Neutrophil (primary cell): ENCODE measurements around the gene GATA2.

Source experiments
- H3K27ac ChIP-seq: fragments of 200-600 bp; sonication (generic); 2 replicates; pipeline ENCODE4 v1.5.1; 2016; ENCODE audit warnings: mild to moderate bottlenecking, moderate library complexity
- H3K27me3 ChIP-seq: fragments of 200-600 bp; sonication (generic); 2 replicates; pipeline ENCODE4 v1.6.0; 2016; ENCODE audit warnings: mild to moderate bottlenecking
- H3K36me3 ChIP-seq: fragments of 200-600 bp; sonication (generic); 2 replicates; pipeline ENCODE4 v1.5.1; 2017
- H3K4me1 ChIP-seq, 2 experiments: fragments of 200-600 bp in 1 of 2; sonication (generic) in 1 of 2; 1 replicate in 1 of 2; 2 replicates in 1 of 2; pipeline versions ENCODE4 v1.5.1 to v1.6.1; 2013 to 2016; ENCODE audit warnings: low read depth in 1 of 2, low read length in 1 of 2, mild to moderate bottlenecking in 1 of 2, moderate library complexity in 1 of 2; ENCODE audit not compliant: control insufficient read depth in 1 of 2, insufficient read depth in 1 of 2
- H3K4me3 ChIP-seq, 2 experiments: fragments of 200-600 bp in 1 of 2; sonication (generic) in 1 of 2; 1 replicate in 1 of 2; 2 replicates in 1 of 2; pipeline ENCODE4 v1.5.1; 2013 to 2016; ENCODE audit warnings: low read depth in 1 of 2, low read length in 1 of 2, mild to moderate bottlenecking in 1 of 2, moderate library complexity in 1 of 2
- H3K9me3 ChIP-seq: fragments of 200-600 bp; sonication (generic); 2 replicates; pipeline ENCODE4 v1.5.1; 2016
- CTCF ChIP-seq: fragments of 200-600 bp; sonication (generic); IDR thresholded peaks from 2 replicates; pipeline ENCODE4 v1.5.1; 2016; ENCODE audit warnings: antibody characterized with exemption

Gene GATA2

GRCh38 chr3:128446821-128447220 is 46.2 kb downstream of the GATA2 start:
- no peaks in the 10 kb centered on the region for H3K4me1 ChIP-seq
- no peaks in the 10 kb centered on the region for H3K36me3 ChIP-seq
- peaks cover 66% of the 10 kb centered on the region for H3K27me3 ChIP-seq
- H3K9me3 ChIP-seq, result no peaks in the 10 kb centered on the region
- H3K4me3 ChIP-seq, result no peak overlapping the region
- no peak for TF ChIP-seq CTCF
- H3K27ac ChIP-seq, result no peak overlapping the region

GRCh38 chr3:128445357-128445756 is 47.6 kb downstream of the GATA2 start:
- no peak for TF ChIP-seq CTCF
- Histone ChIP-seq H3K4me3 (no peak overlapping the region), H3K4me1 (no peaks in the 10 kb centered on the region), H3K27me3 (peaks cover 51% of the 10 kb centered on the region), H3K36me3 (no peaks in the 10 kb centered on the region), H3K9me3 (no peaks in the 10 kb centered on the region), H3K27ac (no peak overlapping the region)

- Histone ChIP-seq H3K27me3 (peaks cover 43% of the 10 kb centered on the region), H3K4me1 (no peaks in the 10 kb centered on the region), H3K36me3 (no peaks in the 10 kb centered on the region), H3K27ac (no peak overlapping the region), H3K4me3 (no peak overlapping the region), H3K9me3 (no peaks in the 10 kb centered on the region)
- no peak for TF ChIP-seq CTCF
Measured at GRCh38 chr3:128443771-128444170, 49.2 kb downstream of the GATA2 start.

GRCh38 chr3:128442949-128443348 is 50.1 kb downstream of the GATA2 start:
- no peak for TF ChIP-seq CTCF
- Histone ChIP-seq H3K4me1 (no peaks in the 10 kb centered on the region), H3K27ac (no peak overlapping the region), H3K9me3 (no peaks in the 10 kb centered on the region), H3K27me3 (peaks cover 35% of the 10 kb centered on the region), H3K4me3 (no peak overlapping the region), H3K36me3 (no peaks in the 10 kb centered on the region)

GRCh38 chr3:128442070-128442469 is 50.9 kb downstream of the GATA2 start:
- Histone ChIP-seq H3K27ac (no peak overlapping the region), H3K9me3 (no peaks in the 10 kb centered on the region), H3K4me1 (no peaks in the 10 kb centered on the region), H3K4me3 (no peak overlapping the region), H3K27me3 (peaks cover 34% of the 10 kb centered on the region), H3K36me3 (no peaks in the 10 kb centered on the region)
- TF ChIP-seq CTCF, result no peak

GRCh38 chr3:128439226-128439625 is 53.8 kb downstream of the GATA2 start:
- no peaks in the 10 kb centered on the region for H3K4me1 ChIP-seq
- H3K27ac ChIP-seq, result no peak overlapping the region
- no peaks in the 10 kb centered on the region for H3K36me3 ChIP-seq
- TF ChIP-seq CTCF, result no peak
- peaks cover 55% of the 10 kb centered on the region for H3K27me3 ChIP-seq
- no peak overlapping the region for H3K4me3 ChIP-seq
- H3K9me3 ChIP-seq, result no peaks in the 10 kb centered on the region
